ENCODE measurements around the gene UBE2L3.

DNA sequence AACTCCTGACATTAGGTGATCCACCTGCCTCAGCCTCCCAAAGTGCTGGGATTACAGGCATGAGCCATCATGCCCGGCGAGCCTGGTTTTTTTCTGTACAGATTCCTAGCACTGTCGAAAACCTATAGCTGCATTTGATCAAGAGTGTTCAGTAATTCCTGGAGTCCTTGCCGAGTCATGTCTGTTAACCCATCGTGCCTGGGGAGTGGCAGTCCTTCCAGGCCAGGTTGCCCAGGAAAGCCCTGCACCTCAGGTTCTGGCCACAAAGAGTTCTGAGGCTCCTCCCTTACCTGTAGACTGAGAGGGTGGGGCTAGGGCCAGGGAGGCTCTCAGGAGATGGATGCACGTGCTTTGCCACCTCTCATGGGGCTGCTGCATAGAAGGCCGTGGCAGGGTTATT is 45.3 kb downstream of the UBE2L3 start:
- no peak for TF ChIP-seq EZH2 (optimal IDR thresholded peaks at IDR 0.05; ENCODE audit: low read depth, low read length)
- TF ChIP-seq, protein P1, sequence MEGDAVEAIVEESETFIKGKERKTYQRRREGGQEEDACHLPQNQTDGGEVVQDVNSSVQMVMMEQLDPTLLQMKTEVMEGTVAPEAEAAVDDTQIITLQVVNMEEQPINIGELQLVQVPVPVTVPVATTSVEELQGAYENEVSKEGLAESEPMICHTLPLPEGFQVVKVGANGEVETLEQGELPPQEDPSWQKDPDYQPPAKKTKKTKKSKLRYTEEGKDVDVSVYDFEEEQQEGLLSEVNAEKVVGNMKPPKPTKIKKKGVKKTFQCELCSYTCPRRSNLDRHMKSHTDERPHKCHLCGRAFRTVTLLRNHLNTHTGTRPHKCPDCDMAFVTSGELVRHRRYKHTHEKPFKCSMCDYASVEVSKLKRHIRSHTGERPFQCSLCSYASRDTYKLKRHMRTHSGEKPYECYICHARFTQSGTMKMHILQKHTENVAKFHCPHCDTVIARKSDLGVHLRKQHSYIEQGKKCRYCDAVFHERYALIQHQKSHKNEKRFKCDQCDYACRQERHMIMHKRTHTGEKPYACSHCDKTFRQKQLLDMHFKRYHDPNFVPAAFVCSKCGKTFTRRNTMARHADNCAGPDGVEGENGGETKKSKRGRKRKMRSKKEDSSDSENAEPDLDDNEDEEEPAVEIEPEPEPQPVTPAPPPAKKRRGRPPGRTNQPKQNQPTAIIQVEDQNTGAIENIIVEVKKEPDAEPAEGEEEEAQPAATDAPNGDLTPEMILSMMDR (IDR thresholded peaks at IDR 0.05; ENCODE audit: low read length) = no peak
- no peak for TF ChIP-seq EZH2phosphoT487 (IDR thresholded peaks at IDR 0.05; ENCODE audit: low read length)

Data from MM.1S (cell line).